A673 (cell line): ENCODE measurements around the gene GLDC. TPM values are rescaled to one million over a fixed set of nuclear protein-coding genes. Genes with fewer than 3 reads are reported as not detected.

Source experiments
- BruUV-seq: library from RNA; stranded (reverse); fragments of 400-500 nt; replicated peaks from 2 replicates; lab custom pipeline; 2021; lab: Mats Ljungman, UMichigan
- CTCF ChIA-PET: fragments of 300-600 bp; sonication (Branson Sonifier 250); formaldehyde crosslinking; loops from one replicate; lab custom pipeline; 2022; ENCODE audit warnings: antibody characterized with exemption; lab: Charles Lee
- POLR2A ChIA-PET: fragments of 300-600 bp; sonication (Branson Sonifier 250); formaldehyde crosslinking; loops from one replicate; lab custom pipeline; 2022; ENCODE audit warnings: antibody characterized with exemption; ENCODE audit not compliant: low non-redundant PET; lab: Charles Lee
- DNase-seq: peaks from one replicate; pipeline ENCODE4 v3.0.0-alpha.2; 2015; ENCODE audit warnings: low spot score
- H3K27ac ChIP-seq: fragments of 200-600 bp; sonication (generic); 2 replicates; pipeline ENCODE4 v1.5.1; 2016; ENCODE audit warnings: mixed run types, low read depth, mild to moderate bottlenecking, mixed read lengths, antibody characterized with exemption, low read length; ENCODE audit not compliant: poor library complexity, severe bottlenecking
- H3K27me3 ChIP-seq: fragments of 200-600 bp; sonication (generic); replicated peaks from 2 replicates; pipeline ENCODE4 v1.6.1; 2017; ENCODE audit warnings: mixed run types, low read depth, mild to moderate bottlenecking, mixed read lengths, antibody characterized with exemption, low read length; ENCODE audit not compliant: insufficient read depth, poor library complexity
- H3K36me3 ChIP-seq: fragments of 200-600 bp; sonication (generic); 2 replicates; pipeline ENCODE4 v1.6.1; 2016; ENCODE audit warnings: mixed run types, mild to moderate bottlenecking, mixed read lengths, antibody characterized with exemption, low read length; ENCODE audit not compliant: insufficient read depth, poor library complexity, severe bottlenecking
- H3K4me1 ChIP-seq: fragments of 200-600 bp; sonication (generic); 2 replicates; pipeline ENCODE4 v1.6.1; 2017; ENCODE audit warnings: mixed run types, mild to moderate bottlenecking, mixed read lengths, antibody characterized with exemption, low read length; ENCODE audit not compliant: insufficient read depth, poor library complexity, severe bottlenecking
- H3K4me3 ChIP-seq: fragments of 200-600 bp; sonication (generic); 2 replicates; pipeline ENCODE4 v1.5.1; 2016; ENCODE audit warnings: low read depth, mixed run types, mild to moderate bottlenecking, mixed read lengths, low read length; ENCODE audit not compliant: poor library complexity, severe bottlenecking
- H3K9me3 ChIP-seq: fragments of 200-600 bp; sonication (generic); 2 replicates; pipeline ENCODE4 v1.6.1; 2016; ENCODE audit warnings: mixed run types, low read depth, mild to moderate bottlenecking, mixed read lengths, antibody characterized with exemption, low read length; ENCODE audit not compliant: poor library complexity, severe bottlenecking
- CTCF ChIP-seq: fragments of 300-800, 200-600 bp; sonication (generic); conservative IDR thresholded peaks from 2 replicates; pipeline ENCODE4 v1.5.1; 2017; ENCODE audit warnings: low read depth, mild to moderate bottlenecking, antibody characterized with exemption, low read length, moderate library complexity, mixed read lengths
- EZH2 ChIP-seq: fragments of 200-600 bp; sonication (generic); IDR thresholded peaks from 2 replicates; pipeline ENCODE4 v1.6.1; 2017; ENCODE audit warnings: borderline replicate concordance, low read depth, mild to moderate bottlenecking, mixed read lengths, antibody characterized with exemption, low read length; ENCODE audit not compliant: poor library complexity, severe bottlenecking
- intact Hi-C: fragments of 100-400 bp; cut with micrococcal nuclease; formaldehyde crosslinking; loops from one replicate; pipeline ENCODE4 v1.10.0; 2022; ENCODE audit not compliant: unreplicated experiment
- total RNA-seq: library from RNA; stranded (reverse); gene quantifications from 2 replicates; pipeline ENCODE4 v1.2.3, GENCODE V29; 2021

Gene GLDC
- total RNA-seq, 1 experiment from 2014 or later, result 0.32 TPM

DNA sequence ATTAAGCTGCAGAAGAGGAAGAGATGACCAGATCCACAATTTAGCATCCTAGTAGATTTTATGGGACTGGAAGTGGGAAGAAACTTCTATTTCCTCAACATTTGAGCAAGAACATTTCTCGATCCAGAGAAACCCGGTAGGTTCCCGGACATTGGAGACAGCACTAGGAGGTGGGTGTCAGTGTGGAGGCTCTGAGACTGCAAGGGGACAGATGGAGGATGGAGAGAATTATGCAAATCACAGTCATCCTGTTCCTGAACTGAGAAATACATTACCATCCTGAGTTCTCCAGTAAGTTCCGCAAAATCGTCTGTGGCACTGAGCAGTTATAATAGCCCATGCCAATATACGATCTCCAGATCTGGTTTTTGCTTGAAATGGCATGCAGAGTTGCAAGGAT lies 25.6 kb downstream of the GLDC start:
- ChIA-PET POLR2A (no interaction called here), CTCF (no interaction called here)
- no peak overlapping the region for H3K4me3 ChIP-seq
- H3K27ac ChIP-seq, result no peak overlapping the region
- no peaks in the 10 kb centered on the region for H3K36me3 ChIP-seq
- BruUV-seq, result no TSS peak
- no peaks in the 10 kb centered on the region for H3K9me3 ChIP-seq
- H3K4me1 ChIP-seq, result no peaks in the 10 kb centered on the region
- DNase-seq, result no peak
- no peaks in the 10 kb centered on the region for H3K27me3 ChIP-seq
- TF ChIP-seq CTCF (no peak), EZH2 (no peak)
- intact Hi-C loops, result no loop called here

- no peak overlapping the region for H3K4me3 ChIP-seq
- ChIA-PET POLR2A (no interaction called here), CTCF (no interaction called here)
- H3K9me3 ChIP-seq, result no peaks in the 10 kb centered on the region
- intact Hi-C loops, result no loop called here
- no peak for DNase-seq
- BruUV-seq, result no TSS peak
- no peaks in the 10 kb centered on the region for H3K4me1 ChIP-seq
- no peak overlapping the region for H3K27ac ChIP-seq
- TF ChIP-seq EZH2, result no peak
- no peak for TF ChIP-seq CTCF
- no peaks in the 10 kb centered on the region for H3K36me3 ChIP-seq
- H3K27me3 ChIP-seq, result no peaks in the 10 kb centered on the region
These were observed 28.5 kb downstream of the GLDC start for GRCh38 chr9:6616951-6617602.

- no peak for DNase-seq
- ChIA-PET POLR2A (no interaction called here), CTCF (no interaction called here)
- Histone ChIP-seq H3K27me3 (no peaks in the 10 kb centered on the region), H3K27ac (no peak overlapping the region), H3K4me3 (no peak overlapping the region), H3K4me1 (no peaks in the 10 kb centered on the region), H3K9me3 (no peaks in the 10 kb centered on the region), H3K36me3 (no peaks in the 10 kb centered on the region)
- intact Hi-C loops, result no loop called here
- no TSS peak for BruUV-seq
- TF ChIP-seq CTCF (no peak), EZH2 (no peak)
These were observed 31.0 kb downstream of the GLDC start for GRCh38 chr9:6614489-6614888.
